Keratinocyte (primary cell): ENCODE results near the gene ZNF343. TPM values are rescaled to one million over a fixed set of nuclear protein-coding genes. Genes with fewer than 3 reads are reported as not detected.

Experiments used
- DNase-seq: peaks from one replicate; pipeline ENCODE4 v3.0.0-alpha.2; 2011; ENCODE audit warnings: low read depth, missing footprints, low spot score
- FAIRE-seq: peaks from 2 replicates; lab custom pipeline; 2011; peaks lifted over from hg19 to GRCh38; lab: Jason Lieb, UNC
- H2AFZ ChIP-seq: 2 replicates; pipeline ENCODE4 v1.6.0; 2012; ENCODE audit warnings: low read length, control low read depth, inconsistent platforms; ENCODE audit not compliant: control insufficient read depth
- H3K27ac ChIP-seq: 2 replicates; pipeline ENCODE4 v1.5.1; 2011; ENCODE audit warnings: low read length; ENCODE audit not compliant: control insufficient read depth, insufficient read depth
- H3K27me3 ChIP-seq: 3 replicates; pipeline ENCODE4 v1.6.0; 2011; ENCODE audit warnings: low read length; ENCODE audit not compliant: control insufficient read depth, insufficient read depth; ENCODE audit errors: extremely low read depth
- H3K36me3 ChIP-seq, 2 experiments: 2 replicates in 1 of 2; 3 replicates in 1 of 2; pipeline ENCODE4 v1.5.1; 2011; ENCODE audit warnings: low read length in 2 of 2, mild to moderate bottlenecking in 1 of 2; ENCODE audit not compliant: control insufficient read depth in 2 of 2, insufficient read depth in 2 of 2; ENCODE audit errors: extremely low read depth in 1 of 2
- H3K4me1 ChIP-seq: 3 replicates; pipeline ENCODE4 v1.5.1; 2011; ENCODE audit warnings: low read length; ENCODE audit not compliant: control insufficient read depth, insufficient read depth; ENCODE audit errors: extremely low read depth
- H3K4me2 ChIP-seq: 3 replicates; pipeline ENCODE4 v1.6.0; 2011; ENCODE audit warnings: low read depth, low read length; ENCODE audit not compliant: control insufficient read depth, insufficient read depth; ENCODE audit errors: extremely low read depth
- H3K4me3 ChIP-seq, 3 experiments: fragments of 200-600 bp in 1 of 3; sonication (generic) in 1 of 3; 2 replicates in 2 of 3; 3 replicates in 1 of 3; pipeline ENCODE4 v1.5.1; 2011 to 2016; ENCODE audit warnings: low read length in 3 of 3, mild to moderate bottlenecking in 3 of 3, control low read depth in 2 of 3, inconsistent platforms in 1 of 3, low read depth in 1 of 3, mixed read lengths in 1 of 3, mixed run types in 1 of 3, moderate library complexity in 1 of 3; ENCODE audit not compliant: control insufficient read depth in 2 of 3, insufficient read depth in 2 of 3; ENCODE audit errors: extremely low read depth in 1 of 3
- H3K79me2 ChIP-seq: 2 replicates; pipeline ENCODE4 v1.6.0; 2012; ENCODE audit warnings: low read length; ENCODE audit not compliant: control insufficient read depth, insufficient read depth
- H3K9ac ChIP-seq: 3 replicates; pipeline ENCODE4 v1.6.0; 2011; ENCODE audit warnings: low read length; ENCODE audit not compliant: control insufficient read depth, insufficient read depth; ENCODE audit errors: extremely low read depth
- H3K9me1 ChIP-seq: 3 replicates; pipeline ENCODE4 v1.6.0; 2011; ENCODE audit warnings: low read length; ENCODE audit not compliant: control insufficient read depth, insufficient read depth; ENCODE audit errors: extremely low read depth
- H3K9me3 ChIP-seq: 2 replicates; pipeline ENCODE4 v1.5.1; 2012; ENCODE audit warnings: low read depth, low read length; ENCODE audit not compliant: control insufficient read depth
- H4K20me1 ChIP-seq: 3 replicates; pipeline ENCODE4 v1.6.0; 2011; ENCODE audit warnings: low read length; ENCODE audit not compliant: control insufficient read depth, insufficient read depth; ENCODE audit errors: extremely low read depth
- EZH2 ChIP-seq: IDR thresholded peaks from one replicate; pipeline ENCODE4 v1.6.1; 2012; ENCODE audit warnings: inconsistent platforms, mild to moderate bottlenecking, low read length, moderate library complexity
- dilution Hi-C: fragments of 300-500 bp; cut with MboI; formaldehyde crosslinking; loops from one replicate; pipeline ENCODE4 v1.7.0; 2020; ENCODE audit warnings: low sequenced_read_pairs; ENCODE audit not compliant: extremely low pct_ligation_motif_present
- polyA plus RNA-seq, 5 experiments: library from polyadenylated mRNA; depleted of rRNA in 3 of 5; stranded (reverse) in 3 of 5; stranded (forward) in 1 of 5; unstranded in 1 of 5; fragments of >200 nt; gene quantifications; 1 replicate in 1 of 5; 2 replicates in 3 of 5; 3 replicates in 1 of 5; pipeline versions ENCODE4 v1.2.1 to v1.2.3, GENCODE V29; 2011 to 2012; ENCODE audit warnings: missing spikeins in 2 of 5, low read depth in 1 of 5, low replicate concordance in 1 of 5
- TF ChIP-seq, protein P1 (sequence below), 3 experiments: IDR thresholded peaks in 1 of 3; conservative IDR thresholded peaks in 1 of 3; optimal IDR thresholded peaks in 1 of 3; 2 replicates in 2 of 3; 3 replicates in 1 of 3; pipeline versions ENCODE3 to v1.5.1; 2011; ENCODE audit warnings: low read length in 3 of 3, mild to moderate bottlenecking in 3 of 3, moderate library complexity in 2 of 3, control low read depth in 1 of 3, inconsistent platforms in 1 of 3; ENCODE audit not compliant: insufficient read depth in 2 of 3; ENCODE audit errors: extremely low read depth in 1 of 3

Gene ZNF343
- polyA plus RNA-seq, 1 donor (not counting 4 experiments of a cell fraction or from before 2014, with no cell fraction given): 11.7 TPM

DNA sequence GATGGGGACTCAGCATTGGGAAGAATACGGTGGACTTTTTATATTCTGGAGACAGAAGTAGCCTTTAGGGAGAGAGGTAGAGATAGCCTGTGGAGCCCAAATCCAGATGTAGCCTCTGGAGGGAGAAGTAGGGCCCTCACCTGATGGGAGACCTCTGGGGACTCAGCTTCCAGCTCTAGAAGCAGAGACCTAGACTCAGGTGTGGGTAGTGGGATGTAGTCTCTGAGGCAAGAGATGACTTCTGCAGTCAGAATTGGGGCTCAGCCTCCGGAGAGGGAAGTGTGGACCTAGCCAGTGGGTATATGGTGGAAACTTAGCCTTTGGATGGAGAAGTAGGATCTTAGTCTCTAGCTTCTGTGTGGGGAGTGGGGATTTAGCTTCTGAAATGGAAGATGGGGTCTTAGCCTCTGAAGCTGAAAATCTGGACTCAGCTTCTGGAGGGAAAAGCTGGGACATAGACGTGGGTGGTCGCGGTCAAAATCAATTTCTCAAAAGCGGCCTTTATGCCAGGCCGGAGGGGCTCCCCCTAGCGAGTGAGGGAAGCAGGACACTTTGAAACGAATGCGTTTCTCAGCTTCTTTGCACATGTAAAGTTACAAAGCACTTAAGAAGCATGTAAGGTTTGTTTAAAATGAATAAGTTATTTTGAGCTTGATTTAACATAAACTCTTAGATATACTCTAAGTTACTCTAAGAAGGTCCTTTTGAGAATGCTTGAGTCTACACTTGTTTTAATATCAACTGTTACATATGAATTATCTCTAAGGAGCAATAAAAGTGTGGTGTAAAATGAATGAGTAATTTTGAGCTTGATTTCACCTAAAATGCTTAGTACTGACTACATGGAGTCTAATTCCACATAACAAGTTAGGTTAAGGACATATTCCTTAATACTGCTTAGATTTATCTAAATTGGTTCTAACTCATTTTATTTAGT is 12.9 kb upstream of the ZNF343 start:
- FAIRE-seq: peak; percentile 34
- dilution Hi-C loops: no loop called here

GRCh38 chr20:2520617-2521016 is 11.9 kb upstream of the ZNF343 start:
- Histone ChIP-seq H3K27ac (no peak overlapping the region), H4K20me1 (no peaks in the 10 kb centered on the region), H3K9ac (no peak overlapping the region), H3K4me3 (no peak overlapping the region), H3K9me1 (no peaks in the 10 kb centered on the region), H3K27me3 (no peaks in the 10 kb centered on the region), H3K36me3 (no peaks in the 10 kb centered on the region), H3K4me2 (no peak overlapping the region), H2AFZ (no peak overlapping the region), H3K79me2 (no peaks in the 10 kb centered on the region), H3K9me3 (no peaks in the 10 kb centered on the region), H3K4me1 (no peaks in the 10 kb centered on the region)
- no peak for TF ChIP-seq EZH2
- TF ChIP-seq, protein P1, sequence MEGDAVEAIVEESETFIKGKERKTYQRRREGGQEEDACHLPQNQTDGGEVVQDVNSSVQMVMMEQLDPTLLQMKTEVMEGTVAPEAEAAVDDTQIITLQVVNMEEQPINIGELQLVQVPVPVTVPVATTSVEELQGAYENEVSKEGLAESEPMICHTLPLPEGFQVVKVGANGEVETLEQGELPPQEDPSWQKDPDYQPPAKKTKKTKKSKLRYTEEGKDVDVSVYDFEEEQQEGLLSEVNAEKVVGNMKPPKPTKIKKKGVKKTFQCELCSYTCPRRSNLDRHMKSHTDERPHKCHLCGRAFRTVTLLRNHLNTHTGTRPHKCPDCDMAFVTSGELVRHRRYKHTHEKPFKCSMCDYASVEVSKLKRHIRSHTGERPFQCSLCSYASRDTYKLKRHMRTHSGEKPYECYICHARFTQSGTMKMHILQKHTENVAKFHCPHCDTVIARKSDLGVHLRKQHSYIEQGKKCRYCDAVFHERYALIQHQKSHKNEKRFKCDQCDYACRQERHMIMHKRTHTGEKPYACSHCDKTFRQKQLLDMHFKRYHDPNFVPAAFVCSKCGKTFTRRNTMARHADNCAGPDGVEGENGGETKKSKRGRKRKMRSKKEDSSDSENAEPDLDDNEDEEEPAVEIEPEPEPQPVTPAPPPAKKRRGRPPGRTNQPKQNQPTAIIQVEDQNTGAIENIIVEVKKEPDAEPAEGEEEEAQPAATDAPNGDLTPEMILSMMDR (optimal IDR thresholded peaks at IDR 0.05 in 1 of 3, IDR thresholded peaks at IDR 0.05 in 1 of 3, conservative IDR thresholded peaks at IDR 0.05 in 1 of 3; ENCODE audit: extremely low read depth in 1 of 3, insufficient read depth in 2 of 3, low read length in 3 of 3): no peak
- DNase-seq (no peak), FAIRE-seq (no peak)
- dilution Hi-C loops: no loop called here

More for the DNA sequence above, 12.9 kb upstream of the ZNF343 start:
- no peaks in the 10 kb centered on the region for H4K20me1 ChIP-seq
- H3K36me3 ChIP-seq: no peaks in the 10 kb centered on the region
- H3K9me3 ChIP-seq: no peaks in the 10 kb centered on the region
- H3K9me1 ChIP-seq: no peaks in the 10 kb centered on the region
- no peak overlapping the region for H3K9ac ChIP-seq
- no peak overlapping the region for H2AFZ ChIP-seq
- H3K27ac ChIP-seq: no peak overlapping the region
- H3K79me2 ChIP-seq: no peaks in the 10 kb centered on the region
- H3K4me2 ChIP-seq: no peak overlapping the region
- no peak overlapping the region for H3K4me3 ChIP-seq
- H3K4me1 ChIP-seq: no peaks in the 10 kb centered on the region
- TF ChIP-seq EZH2: no peak
- TF ChIP-seq, protein P1 (optimal IDR thresholded peaks at IDR 0.05 in 1 of 3, IDR thresholded peaks at IDR 0.05 in 1 of 3, conservative IDR thresholded peaks at IDR 0.05 in 1 of 3; ENCODE audit: extremely low read depth in 1 of 3, insufficient read depth in 2 of 3, low read length in 3 of 3): peak; percentile 79 to 95 (median 91)
- no peak for DNase-seq
- peaks cover under 1% of the 10 kb centered on the region for H3K27me3 ChIP-seq
